GM21529 (cell line): Measurements from ENCODE around the gene WDSUB1.

Source experiments
- ATAC-seq: cut with Tn5 transposase; IDR thresholded peaks from one replicate; pipeline ENCODE4 v1.9.1; 2021; ENCODE audit not compliant: unreplicated experiment

Gene WDSUB1

DNA sequence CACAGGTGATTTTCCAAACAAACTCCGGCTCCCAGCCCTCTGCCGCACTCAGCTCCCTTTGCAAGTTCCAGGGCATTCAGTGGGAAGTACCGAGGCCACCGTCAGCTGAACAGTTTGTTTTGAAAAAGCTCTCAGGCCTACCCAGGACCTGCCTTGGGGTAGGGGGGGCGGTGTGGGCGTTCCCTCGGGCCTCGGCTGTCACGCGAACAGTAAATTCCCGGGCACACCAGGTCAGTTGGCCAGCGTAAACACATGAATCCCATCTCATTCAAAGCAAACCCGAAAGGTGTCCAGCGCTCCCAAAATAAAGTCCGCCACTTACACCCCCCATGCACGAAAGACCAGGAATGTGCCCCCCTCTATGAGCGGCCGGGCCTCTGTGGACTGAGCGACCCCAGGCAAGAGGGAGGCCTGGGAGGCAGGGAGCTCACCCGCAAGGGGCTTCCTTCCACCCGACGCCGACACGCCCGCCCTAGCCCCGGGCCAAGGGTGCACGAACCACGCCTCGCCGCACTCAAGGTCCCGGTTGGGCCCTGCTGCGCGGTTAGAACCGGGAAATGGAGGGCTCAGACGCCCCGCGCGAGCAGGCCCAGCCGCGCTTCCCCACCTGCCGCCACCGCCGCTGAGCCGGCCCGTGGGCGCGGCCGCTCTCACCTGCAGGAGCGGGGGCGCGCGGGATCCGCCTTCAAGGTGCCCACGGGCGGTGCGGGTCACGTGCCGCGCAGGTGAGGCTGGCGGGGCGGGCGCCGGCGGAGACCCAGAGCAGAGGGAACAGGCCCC, at the start of gene WDSUB1:
TSS of gene WDSUB1 (minus strand) at position 775 of the 780 bp plus-strand sequence. CDS start 3,634 bp downstream, outside the sequence.
- ATAC-seq, result peak; percentile 17

- no peak for ATAC-seq
These were observed 40.2 kb upstream of the WDSUB1 start for GRCh38 chr2:159326569-159327255.

- ATAC-seq, result no peak
These were observed 35.9 kb upstream of the WDSUB1 start for GRCh38 chr2:159322419-159322818.

DNA sequence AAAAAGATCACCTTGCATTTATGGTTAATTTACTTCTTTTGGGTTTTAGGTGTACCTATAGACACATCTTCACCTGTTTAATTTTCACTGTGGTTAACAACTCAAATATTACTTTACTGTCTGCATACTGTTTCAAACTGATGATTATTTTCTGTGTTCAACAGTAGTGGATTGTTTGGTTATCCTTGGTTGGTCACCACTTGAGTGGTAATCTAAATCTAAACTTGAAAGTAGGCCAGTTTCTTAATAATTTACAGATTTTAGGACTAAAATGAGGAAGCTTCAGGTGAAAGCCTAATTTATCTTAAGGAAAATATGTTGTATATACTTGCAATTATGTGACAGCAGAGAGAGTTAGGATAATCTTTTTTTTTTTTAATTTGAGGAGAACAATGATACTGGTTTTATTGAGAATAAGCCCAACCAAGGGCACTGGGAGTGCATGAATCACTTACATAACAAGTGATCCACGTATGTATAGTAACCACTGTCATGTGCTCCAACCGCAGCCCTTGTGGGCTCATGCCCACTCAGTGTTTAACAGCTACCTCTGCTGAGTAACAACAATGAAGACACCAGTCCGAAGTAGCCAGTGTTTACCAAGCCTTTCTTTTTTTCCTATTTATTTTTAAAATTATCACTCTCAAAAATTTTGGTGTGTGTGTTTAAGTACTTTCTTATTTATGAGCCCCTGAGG, 31.0 kb upstream of the WDSUB1 start:
- no peak for ATAC-seq

DNA sequence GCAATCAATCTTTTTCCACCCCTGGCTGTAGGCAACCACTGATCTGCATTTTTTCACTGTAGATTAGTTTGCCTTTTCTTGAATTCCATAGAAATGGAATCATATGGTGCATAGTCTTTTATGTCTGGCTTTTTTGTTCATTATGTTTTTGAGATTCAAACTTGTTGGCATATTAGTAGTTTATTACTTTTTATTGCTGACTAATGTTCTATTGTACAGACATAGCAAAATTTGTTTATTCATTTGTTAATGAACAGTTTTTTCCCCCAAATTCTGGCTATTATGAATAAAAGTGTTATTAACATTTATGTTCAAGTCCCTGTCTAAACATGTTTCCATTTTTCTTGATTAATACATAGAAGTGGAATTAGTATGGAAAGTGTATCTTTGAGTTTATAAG, 21.4 kb upstream of the WDSUB1 start:
- ATAC-seq, result no peak

- ATAC-seq, result no peak
These were observed 14.1 kb upstream of the WDSUB1 start for GRCh38 chr2:159300586-159300985.

DNA sequence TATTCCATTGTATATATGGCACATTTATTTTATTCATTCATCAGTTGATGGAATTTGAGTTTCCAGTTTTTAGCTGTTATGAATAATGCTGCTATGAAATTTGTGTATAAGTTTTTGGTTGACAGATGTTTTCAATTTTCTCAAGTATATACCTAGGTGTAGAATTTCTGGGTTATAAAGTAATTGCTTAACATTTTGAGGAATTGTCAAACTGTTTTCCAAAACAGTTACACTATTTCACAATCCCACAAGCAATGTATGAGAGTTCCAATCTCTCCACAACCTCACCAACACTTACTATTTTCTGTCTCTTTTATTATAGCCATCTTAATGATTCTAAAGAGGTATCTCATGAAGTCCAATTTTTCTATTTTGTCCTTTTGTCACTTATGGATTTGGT, 12.5 kb upstream of the WDSUB1 start:
- no peak for ATAC-seq

GRCh38 chr2:159297042-159297707, 10.7 kb upstream of the WDSUB1 start:
- ATAC-seq, result no peak

- ATAC-seq, result no peak
These were observed 5.7 kb upstream of the WDSUB1 start for GRCh38 chr2:159292157-159292556.

DNA sequence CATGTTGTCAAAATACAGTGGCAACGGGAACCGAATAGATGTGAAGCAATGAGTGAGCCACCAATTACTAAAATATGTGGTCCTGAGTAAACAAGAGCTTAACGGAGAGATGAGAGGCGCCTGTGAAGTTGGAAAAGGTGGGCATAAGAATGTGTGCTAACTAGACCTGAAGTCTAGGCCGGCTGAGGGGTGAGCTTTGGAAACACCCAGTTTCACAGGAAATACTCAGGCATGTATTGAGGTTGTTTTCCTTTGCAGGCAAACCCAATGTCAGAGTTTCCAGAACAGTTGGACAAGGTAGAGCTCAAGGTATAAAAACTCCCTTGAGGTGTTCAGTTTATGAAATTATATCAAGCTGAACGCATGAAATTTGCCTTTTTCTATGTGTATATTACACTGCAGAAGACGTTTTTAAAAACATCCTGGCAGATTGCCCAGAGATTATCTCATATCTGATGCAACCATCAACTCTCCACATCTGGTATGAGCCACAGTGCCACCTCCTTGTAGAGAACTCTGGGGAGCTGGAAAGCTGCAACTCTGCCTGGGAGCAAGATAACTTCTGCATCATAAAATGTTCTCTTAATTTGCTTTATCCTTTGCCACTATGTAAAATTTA, 3.9 kb upstream of the WDSUB1 start:
- ATAC-seq, result no peak

GRCh38 chr2:159287733-159288132, 1.2 kb upstream of the WDSUB1 start:
- ATAC-seq, result no peak

DNA sequence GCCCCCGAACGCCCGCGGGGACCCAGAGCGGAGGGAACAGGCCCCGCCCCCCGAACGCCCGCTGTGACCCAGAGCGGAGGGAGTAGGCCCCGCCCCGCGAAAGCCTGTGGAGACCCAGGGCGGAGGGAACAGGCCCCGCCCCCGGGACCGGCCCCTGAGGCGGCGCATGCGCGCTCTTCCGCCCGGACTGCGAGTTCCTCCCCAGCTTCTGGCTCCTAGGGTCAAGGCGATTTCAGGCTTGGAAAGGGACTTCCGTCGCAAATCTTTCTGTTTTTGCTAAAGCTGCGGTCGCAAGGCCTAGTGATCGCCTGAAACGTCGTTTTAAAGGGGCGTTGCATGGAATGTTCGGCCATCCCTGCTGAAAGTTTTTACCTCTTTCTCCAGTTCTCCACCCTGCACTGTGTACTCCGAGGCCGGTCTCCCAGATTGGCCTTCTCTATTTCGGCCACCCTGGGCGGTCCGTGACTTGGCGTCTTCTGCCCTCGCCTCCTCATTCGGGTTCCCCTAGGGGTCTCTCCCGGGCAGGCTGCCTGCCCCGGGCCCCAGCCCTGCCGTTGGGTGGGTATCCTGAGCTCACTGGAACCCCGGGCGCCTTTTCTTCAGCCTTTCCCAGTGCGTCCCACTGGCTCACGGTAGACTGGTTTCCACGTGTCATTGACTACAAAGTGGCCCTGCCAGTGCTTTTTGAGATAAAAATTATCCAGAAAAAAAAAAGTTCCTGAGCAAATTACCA, 372 bp upstream of the WDSUB1 start:
- peak; percentile 90 for ATAC-seq

DNA sequence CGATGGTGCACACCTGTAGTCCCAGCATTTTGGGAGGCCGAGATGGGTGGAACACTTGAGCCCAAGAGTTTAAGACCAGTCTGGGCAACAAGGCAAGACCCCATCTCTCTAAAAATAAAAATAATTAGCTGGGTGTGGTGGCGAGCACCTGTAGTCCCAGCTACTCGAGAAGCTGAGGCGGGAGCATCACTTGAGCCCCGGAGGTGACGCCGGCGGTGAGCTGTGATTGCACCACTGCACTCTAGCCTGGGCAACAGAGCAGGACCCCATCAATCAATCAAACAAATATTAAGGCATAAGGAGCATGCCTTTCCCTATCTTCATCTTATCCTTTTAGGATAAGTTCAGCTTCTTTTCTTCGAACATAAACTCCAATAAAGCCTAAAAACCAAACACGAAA, 1.1 kb downstream of the WDSUB1 start:
- ATAC-seq, result no peak

GRCh38 chr2:159283529-159283928, 3.0 kb downstream of the WDSUB1 start:
- ATAC-seq, result no peak

GRCh38 chr2:159281002-159281401, 5.5 kb downstream of the WDSUB1 start:
- no peak for ATAC-seq

DNA sequence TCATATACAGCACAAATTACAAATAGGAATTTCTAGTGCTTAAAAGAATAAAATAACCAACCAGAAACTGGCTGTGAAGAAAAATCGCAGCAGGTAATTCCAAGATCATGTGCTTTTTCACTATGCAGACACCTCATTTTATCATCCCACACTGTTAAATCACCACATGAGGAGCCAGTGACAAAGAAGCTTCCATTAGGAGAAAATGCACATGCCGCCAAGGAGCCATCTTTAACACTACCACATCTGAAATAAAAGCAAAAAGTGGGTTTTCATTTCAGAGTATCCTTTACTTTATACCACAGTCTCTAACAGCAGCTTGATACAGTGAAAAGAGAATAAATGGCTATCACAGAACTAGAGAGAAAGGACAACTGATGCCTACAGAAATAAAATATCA, 6.8 kb downstream of the WDSUB1 start:
- ATAC-seq, result no peak

- no peak for ATAC-seq
These were observed 11.4 kb downstream of the WDSUB1 start for GRCh38 chr2:159275111-159275510.

- ATAC-seq, result no peak
These were observed 14.3 kb downstream of the WDSUB1 start for GRCh38 chr2:159272156-159272555.

- ATAC-seq, result no peak
These were observed 15.6 kb downstream of the WDSUB1 start for GRCh38 chr2:159270744-159271379.

DNA sequence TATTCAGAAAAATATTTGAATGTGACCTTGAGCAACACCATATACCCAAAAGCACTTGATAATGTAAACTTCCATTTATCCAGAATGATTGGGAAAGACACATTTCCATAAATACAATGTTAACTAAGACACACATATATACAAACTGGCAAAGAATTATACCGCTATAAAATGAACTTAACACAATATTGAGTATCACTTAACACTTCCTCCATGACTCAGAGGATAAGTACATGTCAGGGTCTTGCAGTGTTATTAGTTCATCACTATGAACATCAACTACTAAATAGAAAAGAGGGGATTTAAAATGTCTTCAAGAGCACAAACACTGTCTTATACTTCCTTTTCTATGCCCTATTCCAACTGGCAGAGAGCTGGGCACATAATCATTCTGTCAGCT, 18.6 kb downstream of the WDSUB1 start:
- no peak for ATAC-seq
